Upper lobe of left lung (tissue), 4 donors: ENCODE results near the gene NEXN.

ENCODE experiments used
- POLR2AphosphoS5 ChIP-seq, 2 donors: sonication (generic); formaldehyde crosslinking; IDR thresholded peaks; one replicate each; pipeline ENCODE4 v1.5.1; 2017; ENCODE audit warnings: antibody characterized with exemption in 2 of 2
- TF ChIP-seq, protein P1 (sequence below), 6 experiments: fragments of 450-650 bp in 4 of 6; fragments of 200-600 bp in 2 of 6; sonication (generic) in 2 of 6; IDR thresholded peaks; one replicate each; pipeline ENCODE4 v1.5.1; 2016 to 2019; ENCODE audit warnings: antibody characterized with exemption in 6 of 6

DNA sequence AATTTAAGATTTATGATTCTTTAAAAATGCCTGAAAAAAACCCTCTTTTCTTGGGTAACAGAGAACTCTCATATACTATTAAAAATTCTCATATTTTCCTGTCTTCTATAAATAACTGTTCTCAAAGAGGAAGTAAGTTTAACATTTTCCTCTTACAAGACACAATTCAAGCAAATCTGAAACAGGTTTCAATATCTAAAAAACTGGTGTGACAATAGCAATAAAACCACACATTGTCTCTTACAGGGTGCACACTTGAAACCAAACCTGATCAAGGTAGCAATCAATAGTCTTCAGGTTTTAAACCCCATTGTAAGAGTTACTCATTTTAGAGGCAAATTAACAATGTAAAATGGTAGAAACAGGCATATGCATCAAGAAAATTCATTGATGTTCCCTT is 62.4 kb downstream of the NEXN start:
- TF ChIP-seq, protein P1, sequence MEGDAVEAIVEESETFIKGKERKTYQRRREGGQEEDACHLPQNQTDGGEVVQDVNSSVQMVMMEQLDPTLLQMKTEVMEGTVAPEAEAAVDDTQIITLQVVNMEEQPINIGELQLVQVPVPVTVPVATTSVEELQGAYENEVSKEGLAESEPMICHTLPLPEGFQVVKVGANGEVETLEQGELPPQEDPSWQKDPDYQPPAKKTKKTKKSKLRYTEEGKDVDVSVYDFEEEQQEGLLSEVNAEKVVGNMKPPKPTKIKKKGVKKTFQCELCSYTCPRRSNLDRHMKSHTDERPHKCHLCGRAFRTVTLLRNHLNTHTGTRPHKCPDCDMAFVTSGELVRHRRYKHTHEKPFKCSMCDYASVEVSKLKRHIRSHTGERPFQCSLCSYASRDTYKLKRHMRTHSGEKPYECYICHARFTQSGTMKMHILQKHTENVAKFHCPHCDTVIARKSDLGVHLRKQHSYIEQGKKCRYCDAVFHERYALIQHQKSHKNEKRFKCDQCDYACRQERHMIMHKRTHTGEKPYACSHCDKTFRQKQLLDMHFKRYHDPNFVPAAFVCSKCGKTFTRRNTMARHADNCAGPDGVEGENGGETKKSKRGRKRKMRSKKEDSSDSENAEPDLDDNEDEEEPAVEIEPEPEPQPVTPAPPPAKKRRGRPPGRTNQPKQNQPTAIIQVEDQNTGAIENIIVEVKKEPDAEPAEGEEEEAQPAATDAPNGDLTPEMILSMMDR (IDR thresholded peaks at IDR 0.05) = no peak
- TF ChIP-seq POLR2AphosphoS5 (IDR thresholded peaks at IDR 0.05) = no peak
